ENCODE results near the gene TLE4.
A peak's percentile ranks its signal among the peaks of the same experiment; 100 is the strongest.

Gene TLE4

DNA sequence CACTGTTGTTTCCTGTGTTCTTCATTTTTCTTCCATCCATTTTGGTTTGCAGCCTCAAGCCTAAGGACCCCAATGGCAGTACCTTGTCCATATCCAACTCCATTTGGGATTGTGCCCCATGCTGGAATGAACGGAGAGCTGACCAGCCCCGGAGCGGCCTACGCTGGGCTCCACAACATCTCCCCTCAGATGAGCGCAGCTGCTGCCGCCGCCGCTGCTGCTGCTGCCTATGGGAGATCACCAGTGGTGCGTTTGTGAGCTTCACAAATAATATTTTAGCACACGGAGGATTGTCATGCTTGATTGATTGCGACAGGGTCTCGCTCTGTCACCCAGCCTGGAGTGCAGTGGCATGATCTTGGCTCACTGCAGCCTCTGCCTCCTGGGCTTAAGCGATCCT lies 136.8 kb downstream of the TLE4 start:
- Histone ChIP-seq H3K4me1 (ENCODE audit: control insufficient read depth, insufficient read depth, low read length) (peaks cover 18% of the 10 kb centered on the region), H3K4me3 (ENCODE audit: low read depth, low read length) (no peak overlapping the region), H3K27me3 (ENCODE audit: control insufficient read depth, insufficient read depth, low read length) (no peaks in the 10 kb centered on the region), H3K27ac (ENCODE audit: low read depth, low read length) (no peak overlapping the region), H3K9ac (ENCODE audit: low read depth, low read length) (no peak overlapping the region), H3K9me3 (ENCODE audit: control insufficient read depth, insufficient read depth, low read length) (no peaks in the 10 kb centered on the region), H3K36me3 (ENCODE audit: control insufficient read depth, insufficient read depth, low read length) (peaks cover 67% of the 10 kb centered on the region)

DNA sequence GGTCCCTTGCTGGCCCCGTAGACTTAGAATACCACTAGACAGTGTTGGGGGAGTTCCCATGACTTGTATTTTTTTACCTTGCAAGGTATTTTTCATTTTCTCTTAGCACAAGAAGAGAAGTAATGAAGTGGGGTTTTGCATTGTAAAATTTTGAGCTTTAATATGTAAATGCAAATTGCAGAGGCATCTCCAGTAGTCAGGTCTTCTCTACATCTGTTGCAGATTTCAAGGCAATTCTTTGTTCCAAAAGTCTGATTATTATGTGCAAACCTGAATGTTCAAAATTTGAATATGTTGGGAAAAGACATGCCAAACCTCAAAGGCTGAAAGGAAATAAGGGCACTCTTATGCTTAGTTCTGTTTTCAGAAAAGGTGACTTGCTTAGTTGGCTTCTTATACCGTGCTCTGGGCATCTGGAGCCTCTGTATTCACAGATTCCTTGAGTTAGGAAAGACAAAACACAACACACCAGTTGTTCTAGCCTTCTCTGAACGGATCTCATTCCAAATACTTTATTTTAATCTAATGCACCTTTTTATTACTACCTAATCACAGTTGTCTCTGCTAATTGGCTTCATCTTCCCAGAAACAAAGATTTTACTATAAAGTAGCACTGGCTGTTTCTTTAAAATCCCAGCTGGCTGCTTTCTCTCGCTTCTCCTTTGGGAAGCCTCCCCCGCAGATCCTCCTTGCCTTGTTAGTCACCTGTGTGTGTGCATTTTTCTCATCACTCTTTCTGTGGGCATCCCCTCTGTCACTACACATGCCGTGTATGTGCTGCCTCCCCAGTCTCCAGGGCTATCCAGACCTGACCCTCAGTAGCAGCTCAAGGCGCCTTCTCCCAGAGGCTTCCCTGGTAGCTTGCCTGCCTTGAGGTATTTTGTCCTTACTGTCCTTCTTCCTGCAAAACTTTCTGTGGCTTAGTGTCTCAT lies 138.2 kb downstream of the TLE4 start:
- Histone ChIP-seq H3K9ac (ENCODE audit: low read depth, low read length) (no peak overlapping the region), H3K9me3 (ENCODE audit: control insufficient read depth, insufficient read depth, low read length) (no peaks in the 10 kb centered on the region), H3K4me1 (ENCODE audit: control insufficient read depth, insufficient read depth, low read length) (peaks cover 18% of the 10 kb centered on the region), H3K36me3 (ENCODE audit: control insufficient read depth, insufficient read depth, low read length) (peaks cover 70% of the 10 kb centered on the region), H3K27ac (ENCODE audit: low read depth, low read length) (peak overlapping the region; percentile 42), H3K27me3 (ENCODE audit: control insufficient read depth, insufficient read depth, low read length) (no peaks in the 10 kb centered on the region), H3K4me3 (ENCODE audit: low read depth, low read length) (0 out of 2 replicates have a peak overlapping the region, but pooled peaks have one; percentile 19)

DNA sequence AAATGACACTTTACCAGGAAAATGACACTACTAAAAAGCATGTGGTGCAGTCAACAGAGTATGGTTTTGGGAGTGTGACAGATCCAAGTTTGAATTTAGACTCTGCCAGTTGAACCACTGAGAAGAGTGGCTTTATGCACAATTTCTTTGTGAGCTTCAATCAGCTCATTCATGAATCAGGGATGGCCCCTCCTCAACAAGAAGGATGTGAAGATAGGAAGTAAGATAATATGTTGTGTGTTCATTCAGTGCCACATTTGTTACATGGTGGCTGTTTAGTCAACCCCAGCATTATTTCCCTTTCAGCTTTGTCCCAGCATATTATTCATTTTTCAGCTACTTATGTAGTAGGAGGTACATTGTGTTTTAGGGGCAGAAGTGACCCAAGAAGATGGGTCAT lies 140.1 kb downstream of the TLE4 start:
- Histone ChIP-seq H3K36me3 (ENCODE audit: control insufficient read depth, insufficient read depth, low read length) (peaks cover 70% of the 10 kb centered on the region), H3K4me3 (ENCODE audit: low read depth, low read length) (no peak overlapping the region), H3K9me3 (ENCODE audit: control insufficient read depth, insufficient read depth, low read length) (no peaks in the 10 kb centered on the region), H3K27me3 (ENCODE audit: control insufficient read depth, insufficient read depth, low read length) (no peaks in the 10 kb centered on the region), H3K27ac (ENCODE audit: low read depth, low read length) (no peak overlapping the region), H3K9ac (ENCODE audit: low read depth, low read length) (no peak overlapping the region), H3K4me1 (ENCODE audit: control insufficient read depth, insufficient read depth, low read length) (peaks cover 18% of the 10 kb centered on the region)

DNA sequence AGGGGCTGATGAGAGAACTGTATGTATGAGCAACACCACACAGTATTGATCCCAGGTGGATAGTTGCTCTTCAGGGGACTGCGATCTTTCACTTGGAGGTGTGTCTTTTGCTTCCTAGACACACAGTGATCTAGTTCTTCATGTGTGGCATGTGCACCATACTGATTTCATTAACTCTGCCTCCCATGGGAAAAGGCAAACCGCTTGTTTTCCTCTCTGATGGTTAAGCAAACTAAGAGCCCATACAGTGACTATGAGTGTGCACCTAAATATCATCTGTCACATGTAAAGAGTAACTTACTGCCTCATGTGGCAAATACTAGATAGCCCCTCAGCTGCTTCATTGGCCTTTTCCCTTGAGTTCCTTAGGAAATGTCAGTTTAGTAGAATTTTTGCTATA lies 147.3 kb downstream of the TLE4 start:
- Histone ChIP-seq H3K4me1 (ENCODE audit: control insufficient read depth, insufficient read depth, low read length) (no peaks in the 10 kb centered on the region), H3K27me3 (ENCODE audit: control insufficient read depth, insufficient read depth, low read length) (no peaks in the 10 kb centered on the region), H3K36me3 (ENCODE audit: control insufficient read depth, insufficient read depth, low read length) (peaks cover 97% of the 10 kb centered on the region), H3K4me3 (ENCODE audit: low read depth, low read length) (no peak overlapping the region), H3K9me3 (ENCODE audit: control insufficient read depth, insufficient read depth, low read length) (no peaks in the 10 kb centered on the region), H3K27ac (ENCODE audit: low read depth, low read length) (no peak overlapping the region), H3K9ac (ENCODE audit: low read depth, low read length) (no peak overlapping the region)

DNA sequence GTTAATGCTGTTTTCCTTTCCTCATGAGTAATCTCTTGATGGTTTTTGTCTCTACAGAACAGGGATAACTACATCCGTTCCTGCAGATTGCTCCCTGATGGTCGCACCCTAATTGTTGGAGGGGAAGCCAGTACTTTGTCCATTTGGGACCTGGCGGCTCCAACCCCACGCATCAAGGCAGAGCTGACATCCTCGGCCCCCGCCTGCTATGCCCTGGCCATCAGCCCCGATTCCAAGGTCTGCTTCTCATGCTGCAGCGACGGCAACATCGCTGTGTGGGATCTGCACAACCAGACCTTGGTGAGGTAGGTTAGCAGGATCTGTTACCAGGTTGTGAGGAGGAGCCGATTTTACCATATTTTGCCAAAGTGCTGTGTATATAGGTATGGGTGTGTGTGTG lies 148.2 kb downstream of the TLE4 start:
- Histone ChIP-seq H3K27ac (ENCODE audit: low read depth, low read length) (no peak overlapping the region), H3K27me3 (ENCODE audit: control insufficient read depth, insufficient read depth, low read length) (no peaks in the 10 kb centered on the region), H3K9me3 (ENCODE audit: control insufficient read depth, insufficient read depth, low read length) (no peaks in the 10 kb centered on the region), H3K4me1 (ENCODE audit: control insufficient read depth, insufficient read depth, low read length) (no peaks in the 10 kb centered on the region), H3K9ac (ENCODE audit: low read depth, low read length) (no peak overlapping the region), H3K36me3 (ENCODE audit: control insufficient read depth, insufficient read depth, low read length) (peaks cover 98% of the 10 kb centered on the region), H3K4me3 (ENCODE audit: low read depth, low read length) (no peak overlapping the region)

DNA sequence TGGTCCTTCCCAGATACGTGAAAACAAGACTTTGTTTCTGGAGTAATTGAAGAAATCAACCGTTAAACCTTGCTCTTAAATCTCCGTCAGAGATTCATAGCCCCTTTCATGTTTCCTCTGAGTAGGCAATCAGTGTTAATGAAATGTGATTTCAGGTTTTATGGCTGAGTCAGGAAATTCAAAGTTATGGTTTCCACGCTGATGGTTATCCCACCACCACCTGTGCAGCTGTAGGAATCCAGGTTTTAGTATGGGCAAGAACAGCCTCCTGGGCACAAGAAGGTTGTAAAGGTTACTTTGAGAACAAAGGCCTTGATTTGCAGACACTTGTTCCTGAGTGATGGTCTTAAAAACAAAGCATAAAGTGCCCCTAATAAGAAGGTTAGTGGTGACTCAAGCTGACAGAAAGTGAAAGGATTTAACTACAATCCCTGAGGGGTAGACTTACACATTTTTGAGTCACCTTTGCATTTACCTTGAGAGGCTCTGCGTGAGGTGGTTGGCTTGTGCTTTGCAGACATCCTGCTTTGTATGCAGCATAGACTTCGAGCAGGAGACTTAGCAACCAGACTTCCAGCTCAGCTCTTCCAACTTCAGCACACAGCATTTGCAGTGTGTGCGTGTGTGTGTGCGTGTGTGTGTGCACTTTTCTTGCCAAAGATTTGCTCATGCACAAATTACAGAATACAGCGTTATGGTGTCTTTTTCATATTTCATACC lies 159.6 kb downstream of the TLE4 start:
- H3K4me1 ChIP-seq (ENCODE audit: control insufficient read depth, insufficient read depth, low read length) = no peaks in the 10 kb centered on the region
- no peak overlapping the region for H3K27ac ChIP-seq (ENCODE audit: low read depth, low read length)
- H3K9me3 ChIP-seq (ENCODE audit: control insufficient read depth, insufficient read depth, low read length) = no peaks in the 10 kb centered on the region
- H3K9ac ChIP-seq (ENCODE audit: low read depth, low read length) = no peak overlapping the region
- H3K27me3 ChIP-seq (ENCODE audit: control insufficient read depth, insufficient read depth, low read length) = no peaks in the 10 kb centered on the region
- peaks cover 8% of the 10 kb centered on the region for H3K36me3 ChIP-seq (ENCODE audit: control insufficient read depth, insufficient read depth, low read length)
- H3K4me3 ChIP-seq (ENCODE audit: low read depth, low read length) = no peak overlapping the region

DNA sequence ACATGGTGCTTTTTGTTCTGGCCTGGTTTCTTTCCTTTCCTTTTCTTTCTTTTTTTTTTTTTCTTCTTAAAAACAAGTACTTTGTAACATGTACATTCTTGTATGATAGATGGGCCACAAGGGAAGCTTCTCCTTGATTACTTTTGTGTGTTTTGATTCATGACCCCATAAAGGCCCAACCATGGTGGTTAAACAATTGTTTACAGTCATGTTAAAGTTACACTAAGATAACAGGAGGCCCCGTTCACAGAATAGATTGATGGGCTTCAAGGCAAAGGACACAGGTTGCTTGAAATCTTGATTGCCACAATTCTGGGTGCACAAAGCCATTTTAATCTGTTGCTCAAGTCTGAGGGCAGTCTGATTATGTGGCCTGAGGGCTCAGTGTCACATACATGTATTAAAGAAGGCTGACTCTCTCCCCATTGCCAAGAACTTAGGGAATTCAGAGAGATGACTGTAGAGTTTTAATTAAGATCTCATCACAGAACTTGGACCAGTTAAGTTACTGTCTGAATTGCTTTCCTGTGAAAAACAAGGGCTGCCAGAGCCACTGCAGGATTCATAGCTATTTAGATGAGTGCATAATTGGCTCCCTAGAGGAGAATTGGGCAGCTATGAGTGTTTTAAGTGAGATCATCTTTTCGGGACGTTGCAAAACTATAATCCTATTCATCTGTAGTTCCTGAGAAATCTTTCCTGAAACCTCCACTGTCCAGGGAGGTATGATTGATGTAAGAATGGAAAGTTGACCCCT lies 163.4 kb downstream of the TLE4 start:
- Histone ChIP-seq H3K4me1 (ENCODE audit: control insufficient read depth, insufficient read depth, low read length) (no peaks in the 10 kb centered on the region), H3K36me3 (ENCODE audit: control insufficient read depth, insufficient read depth, low read length) (no peaks in the 10 kb centered on the region), H3K9ac (ENCODE audit: low read depth, low read length) (no peak overlapping the region), H3K4me3 (ENCODE audit: low read depth, low read length) (no peak overlapping the region), H3K27ac (ENCODE audit: low read depth, low read length) (no peak overlapping the region), H3K27me3 (ENCODE audit: control insufficient read depth, insufficient read depth, low read length) (no peaks in the 10 kb centered on the region), H3K9me3 (ENCODE audit: control insufficient read depth, insufficient read depth, low read length) (no peaks in the 10 kb centered on the region)

DNA sequence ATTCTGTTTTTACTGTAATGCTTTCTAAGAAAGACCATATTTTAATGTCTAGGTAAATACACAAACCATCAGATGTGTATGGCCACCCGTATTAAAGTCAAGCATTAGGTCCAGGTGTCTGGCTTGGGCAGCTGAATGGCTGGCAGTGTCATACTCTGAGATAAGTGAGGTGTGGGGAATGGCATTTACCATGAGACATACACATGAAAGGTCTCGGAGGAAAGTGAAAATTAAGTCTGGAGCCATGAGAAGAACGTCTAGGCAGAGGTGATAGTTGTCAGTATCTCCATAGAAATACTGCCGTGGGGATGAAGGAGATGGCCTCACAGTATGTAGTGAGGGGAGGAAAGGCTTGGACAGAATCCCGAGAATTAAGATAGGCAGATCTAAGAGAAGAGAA lies 164.3 kb downstream of the TLE4 start:
- H3K9me3 ChIP-seq (ENCODE audit: control insufficient read depth, insufficient read depth, low read length) = no peaks in the 10 kb centered on the region
- H3K4me3 ChIP-seq (ENCODE audit: low read depth, low read length) = no peak overlapping the region
- no peaks in the 10 kb centered on the region for H3K27me3 ChIP-seq (ENCODE audit: control insufficient read depth, insufficient read depth, low read length)
- H3K36me3 ChIP-seq (ENCODE audit: control insufficient read depth, insufficient read depth, low read length) = no peaks in the 10 kb centered on the region
- H3K27ac ChIP-seq (ENCODE audit: low read depth, low read length) = no peak overlapping the region
- H3K9ac ChIP-seq (ENCODE audit: low read depth, low read length) = no peak overlapping the region
- H3K4me1 ChIP-seq (ENCODE audit: control insufficient read depth, insufficient read depth, low read length) = no peaks in the 10 kb centered on the region

DNA sequence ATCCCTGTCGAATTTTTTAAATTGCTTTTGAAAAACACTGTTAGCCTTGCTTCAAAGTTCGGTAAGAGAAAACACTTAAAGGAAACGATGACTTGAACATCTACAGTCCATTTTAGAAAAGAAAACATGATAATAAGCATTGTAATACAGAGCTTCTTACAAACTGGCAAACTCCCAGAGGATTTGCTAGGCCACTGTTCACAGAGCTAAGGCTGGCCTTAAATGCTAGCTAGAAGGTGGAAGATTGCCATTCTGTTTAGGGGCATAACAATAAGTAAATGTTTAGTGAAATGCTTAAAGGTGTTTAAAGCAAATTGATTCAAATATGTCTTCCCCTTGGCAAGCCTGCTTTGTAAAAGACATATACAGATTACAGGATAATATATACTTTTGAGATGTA lies 169.6 kb downstream of the TLE4 start:
- no peak overlapping the region for H3K9ac ChIP-seq (ENCODE audit: low read depth, low read length)
- H3K4me1 ChIP-seq (ENCODE audit: control insufficient read depth, insufficient read depth, low read length) = peaks cover 14% of the 10 kb centered on the region
- no peaks in the 10 kb centered on the region for H3K9me3 ChIP-seq (ENCODE audit: control insufficient read depth, insufficient read depth, low read length)
- no peaks in the 10 kb centered on the region for H3K27me3 ChIP-seq (ENCODE audit: control insufficient read depth, insufficient read depth, low read length)
- H3K36me3 ChIP-seq (ENCODE audit: control insufficient read depth, insufficient read depth, low read length) = no peaks in the 10 kb centered on the region
- H3K4me3 ChIP-seq (ENCODE audit: low read depth, low read length) = no peak overlapping the region
- no peak overlapping the region for H3K27ac ChIP-seq (ENCODE audit: low read depth, low read length)

DNA sequence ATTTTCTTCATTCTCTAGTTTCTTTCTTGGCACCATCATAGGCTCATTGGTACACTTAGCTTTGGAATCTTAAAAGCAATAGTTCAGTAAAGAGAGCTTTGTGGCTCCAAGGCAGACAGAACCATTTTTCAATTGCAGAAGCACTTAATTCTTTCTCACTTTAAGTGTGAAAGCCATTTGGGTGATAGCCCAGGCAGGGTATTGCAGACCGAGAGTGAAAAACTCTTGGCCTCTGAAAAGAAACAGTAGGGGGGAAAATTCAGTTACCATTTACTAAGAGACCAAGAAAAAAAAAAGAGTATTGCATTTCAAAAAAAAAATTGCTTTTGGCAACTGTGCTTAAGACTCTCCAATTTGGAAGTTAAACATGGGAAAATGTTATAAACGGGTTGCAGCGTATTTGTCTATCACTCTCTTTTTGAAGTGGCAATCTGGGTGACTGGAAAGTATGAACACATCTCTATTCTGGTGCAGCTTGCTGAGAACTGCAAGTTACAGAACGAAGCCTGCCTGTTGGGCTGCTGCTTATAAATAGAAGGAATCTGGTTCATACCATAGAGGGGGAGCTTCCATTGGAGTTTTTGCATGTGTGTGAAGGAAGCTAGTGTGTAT lies 170.5 kb downstream of the TLE4 start:
- Histone ChIP-seq H3K27ac (ENCODE audit: low read depth, low read length) (no peak overlapping the region), H3K36me3 (ENCODE audit: control insufficient read depth, insufficient read depth, low read length) (no peaks in the 10 kb centered on the region), H3K9ac (ENCODE audit: low read depth, low read length) (no peak overlapping the region), H3K27me3 (ENCODE audit: control insufficient read depth, insufficient read depth, low read length) (no peaks in the 10 kb centered on the region), H3K9me3 (ENCODE audit: control insufficient read depth, insufficient read depth, low read length) (no peaks in the 10 kb centered on the region), H3K4me3 (ENCODE audit: low read depth, low read length) (no peak overlapping the region), H3K4me1 (ENCODE audit: control insufficient read depth, insufficient read depth, low read length) (peaks cover 14% of the 10 kb centered on the region)

Measured in HUES48 (cell line).